CD4-positive, CD25-positive, alpha-beta regulatory T cell (primary cell): ENCODE data around the gene DTX3L. TPM values are rescaled to one million over a fixed set of nuclear protein-coding genes. Genes with fewer than 3 reads are reported as not detected.

Experiments used
- ATAC-seq, 2 donors: fragments of 150-1000 bp; cut with Tn5 transposase; one replicate each; pipeline ENCODE4 v1.10.0; 2021; ENCODE audit warnings: low read depth in 2 of 2, moderate number of reproducible peaks in 2 of 2, moderate library complexity in 1 of 2
- DNase-seq, 3 donors: peaks; one replicate each; pipeline versions ENCODE4 v3.0.0 to v3.0.0-alpha.2; 2012 to 2022; ENCODE audit warnings: mixed read lengths in 1 of 3
- H3K27ac ChIP-seq: one replicate; pipeline ENCODE4 v1.7.0; 2013; ENCODE audit warnings: mild to moderate bottlenecking, low read length; ENCODE audit not compliant: insufficient read depth, poor library complexity, severe bottlenecking
- H3K27me3 ChIP-seq: one replicate; pipeline ENCODE4 v1.7.0; 2013; ENCODE audit warnings: low read length; ENCODE audit not compliant: control insufficient read depth, insufficient read depth
- H3K36me3 ChIP-seq: one replicate; pipeline ENCODE4 v1.7.0; 2013; ENCODE audit warnings: mild to moderate bottlenecking, low read length, moderate library complexity; ENCODE audit not compliant: control insufficient read depth, insufficient read depth
- H3K4me1 ChIP-seq: 2 replicates; pipeline ENCODE4 v1.7.0; 2013; ENCODE audit warnings: mild to moderate bottlenecking, low read length; ENCODE audit not compliant: insufficient read depth, control insufficient read depth, poor library complexity, severe bottlenecking
- H3K4me3 ChIP-seq: one replicate; pipeline ENCODE4 v1.7.0; 2013; ENCODE audit warnings: low read depth, mild to moderate bottlenecking, low read length, moderate library complexity
- H3K9me3 ChIP-seq, 2 experiments: 1 replicate in 1 of 2; 2 replicates in 1 of 2; pipeline ENCODE4 v1.7.0; 2013; ENCODE audit warnings: low read length in 2 of 2, mild to moderate bottlenecking in 1 of 2, moderate library complexity in 1 of 2; ENCODE audit not compliant: control insufficient read depth in 2 of 2
- H3K27ac Mint-ChIP-seq, 3 donors: one replicate each; pipeline ENCODE4 v1.8.0; 2020 to 2022; ENCODE audit warnings: mild to moderate bottlenecking in 3 of 3, mixed read lengths in 3 of 3, moderate library complexity in 2 of 3
- H3K27me3 Mint-ChIP-seq: one replicate; pipeline ENCODE4 v1.8.0; 2022; ENCODE audit warnings: mild to moderate bottlenecking, mixed read lengths
- H3K36me3 Mint-ChIP-seq: one replicate; pipeline ENCODE4 v1.8.0; 2020; ENCODE audit warnings: mixed read lengths
- H3K4me1 Mint-ChIP-seq, 4 donors: one replicate each; pipeline ENCODE4 v1.8.0; 2020 to 2022; ENCODE audit warnings: mixed read lengths in 4 of 4, mild to moderate bottlenecking in 1 of 4
- H3K4me3 Mint-ChIP-seq, 4 donors: one replicate each; pipeline ENCODE4 v1.8.0; 2020 to 2022; ENCODE audit warnings: mild to moderate bottlenecking in 4 of 4, mixed read lengths in 4 of 4, moderate library complexity in 3 of 4
- H3K9me3 Mint-ChIP-seq, 7 donors: one replicate each; pipeline ENCODE4 v1.8.0; 2020 to 2022; ENCODE audit warnings: mixed read lengths in 7 of 7, mild to moderate bottlenecking in 3 of 7, moderate library complexity in 2 of 7
- polyA plus RNA-seq, 4 donors: library from polyadenylated mRNA; unstranded; fragments of 300-500 nt; fragmentation: Illumina TruSeq; gene quantifications; one replicate each; pipeline ENCODE4 v1.2.3, GENCODE V29; 2021
- total RNA-seq: library from RNA; stranded (reverse); gene quantifications from one replicate; pipeline ENCODE4 v1.2.3, GENCODE V29; 2022

The DTX3L gene
- total and polyA plus RNA-seq, 5 donors from 2014 or later: 25.9 to 48.0 (median 29.7) TPM

DNA sequence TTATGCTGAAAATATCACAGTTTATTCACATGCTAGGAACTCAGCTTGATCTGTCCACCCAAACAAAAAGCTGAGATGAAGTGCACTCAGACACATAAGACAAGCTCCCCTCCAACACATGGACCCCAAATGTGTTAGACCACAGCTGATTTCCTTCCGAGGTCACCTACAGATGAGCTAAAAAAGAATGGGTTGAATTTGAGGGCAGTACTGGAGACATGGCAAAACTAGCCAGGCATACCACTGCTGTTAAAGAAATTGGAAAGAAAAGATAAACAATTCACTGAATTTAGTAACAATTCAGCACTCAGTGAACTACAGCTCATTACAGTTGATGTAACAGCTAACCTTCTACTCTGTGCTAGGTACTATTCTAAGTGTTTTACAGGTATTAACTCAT lies 15.5 kb upstream of the DTX3L start:
- no peaks in the 10 kb centered on the region for H3K9me3 Mint-ChIP-seq

DNA sequence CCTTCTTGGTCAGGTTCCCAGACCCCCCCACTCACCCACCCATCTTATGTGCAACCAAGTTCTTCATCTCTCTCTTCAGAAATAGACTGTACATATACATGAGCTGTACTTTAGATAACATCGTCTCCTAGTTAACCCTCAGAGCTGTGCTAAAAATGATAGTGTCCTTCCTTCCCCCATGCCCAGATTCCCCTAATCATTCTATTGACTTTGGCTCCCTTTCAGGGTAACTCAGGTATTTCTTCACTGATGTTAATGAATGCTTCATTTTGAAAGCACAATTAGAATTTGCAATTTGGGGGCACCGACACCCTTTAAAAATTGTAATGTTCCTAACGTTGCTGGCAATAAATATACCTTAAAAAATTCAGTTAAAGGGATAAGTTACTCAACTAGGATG lies 11.0 kb upstream of the DTX3L start:
- no peaks in the 10 kb centered on the region for H3K9me3 Mint-ChIP-seq
- H3K4me3 Mint-ChIP-seq: no peak overlapping the region
- Histone ChIP-seq H3K4me3 (no peak overlapping the region), H3K27me3 (no peaks in the 10 kb centered on the region), H3K4me1 (no peaks in the 10 kb centered on the region), H3K36me3 (peaks cover 93% of the 10 kb centered on the region), H3K27ac (no peak overlapping the region), H3K9me3 (no peaks in the 10 kb centered on the region)
- H3K27ac Mint-ChIP-seq: no peak overlapping the region
- peaks cover 11 to 27% (median 21%) of the 10 kb centered on the region in 4 donors for H3K4me1 Mint-ChIP-seq
- H3K27me3 Mint-ChIP-seq: no peaks in the 10 kb centered on the region
- DNase-seq (no peak), ATAC-seq (no peak)
- peaks cover 71% of the 10 kb centered on the region for H3K36me3 Mint-ChIP-seq

More for the DNA sequence above, 15.5 kb upstream of the DTX3L start:
- no peaks in the 10 kb centered on the region for H3K4me1 ChIP-seq
- ATAC-seq (no peak), DNase-seq (no peak)
- H3K4me3 ChIP-seq: no peak overlapping the region
- H3K36me3 ChIP-seq: peaks cover 83% of the 10 kb centered on the region
- no peaks in the 10 kb centered on the region for H3K27me3 Mint-ChIP-seq
- peaks cover 60% of the 10 kb centered on the region for H3K36me3 Mint-ChIP-seq
- H3K9me3 ChIP-seq: no peaks in the 10 kb centered on the region
- H3K27me3 ChIP-seq: no peaks in the 10 kb centered on the region
- no peak overlapping the region for H3K27ac ChIP-seq
- H3K27ac Mint-ChIP-seq: no peak overlapping the region
- H3K4me3 Mint-ChIP-seq: no peak overlapping the region
- H3K4me1 Mint-ChIP-seq: peaks cover 6 to 25% (median 14%) of the 10 kb centered on the region in 4 donors

DNA sequence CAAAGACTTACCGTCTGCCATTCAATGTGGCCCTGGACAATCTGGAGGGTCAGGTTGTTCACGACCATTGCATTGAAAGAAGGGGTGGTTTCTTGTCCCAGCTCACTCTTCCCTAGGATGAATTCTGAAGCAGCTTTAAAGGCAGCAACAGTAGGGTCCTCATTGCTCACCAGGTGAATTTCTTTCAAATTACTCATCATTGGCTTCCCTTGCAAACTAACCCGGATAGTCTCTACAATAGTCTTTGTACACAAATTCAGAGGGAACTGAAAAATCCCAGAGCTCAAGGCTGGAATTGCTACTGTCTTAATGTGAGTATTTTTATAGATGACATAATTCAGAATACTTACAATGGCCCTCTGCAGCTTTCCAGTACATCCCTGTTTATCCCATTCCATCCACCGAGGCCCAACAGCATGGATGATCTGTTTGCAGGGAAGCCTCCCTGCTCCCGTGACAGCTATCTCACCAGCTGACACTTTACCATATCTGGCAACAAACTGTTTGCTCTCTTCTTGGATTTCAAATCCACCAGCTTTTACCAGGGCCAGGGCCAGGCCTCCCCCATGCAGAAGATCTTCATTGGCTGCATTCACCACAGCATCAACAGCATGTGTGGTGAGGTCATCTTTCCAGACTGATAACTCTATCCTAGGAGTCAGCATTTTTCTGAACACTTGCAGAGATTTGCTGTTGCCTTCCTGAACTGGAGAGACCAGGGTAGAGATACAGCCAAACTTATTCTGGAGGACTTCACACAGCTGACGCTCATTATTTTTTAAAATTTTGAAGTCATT lies 8.7 kb upstream of the DTX3L start:
- Histone ChIP-seq H3K4me1 (no peaks in the 10 kb centered on the region), H3K4me3 (no peak overlapping the region), H3K36me3 (peaks cover 85% of the 10 kb centered on the region), H3K27ac (no peak overlapping the region), H3K9me3 (no peaks in the 10 kb centered on the region), H3K27me3 (no peaks in the 10 kb centered on the region)
- H3K27me3 Mint-ChIP-seq: no peaks in the 10 kb centered on the region
- ATAC-seq (no peak), DNase-seq (no peak)
- H3K4me1 Mint-ChIP-seq: peaks cover 6 to 34% (median 25%) of the 10 kb centered on the region in 4 donors
- H3K4me3 Mint-ChIP-seq: no peak overlapping the region
- H3K27ac Mint-ChIP-seq: no peak overlapping the region
- peaks cover 66% of the 10 kb centered on the region for H3K36me3 Mint-ChIP-seq
- no peaks in the 10 kb centered on the region for H3K9me3 Mint-ChIP-seq

DNA sequence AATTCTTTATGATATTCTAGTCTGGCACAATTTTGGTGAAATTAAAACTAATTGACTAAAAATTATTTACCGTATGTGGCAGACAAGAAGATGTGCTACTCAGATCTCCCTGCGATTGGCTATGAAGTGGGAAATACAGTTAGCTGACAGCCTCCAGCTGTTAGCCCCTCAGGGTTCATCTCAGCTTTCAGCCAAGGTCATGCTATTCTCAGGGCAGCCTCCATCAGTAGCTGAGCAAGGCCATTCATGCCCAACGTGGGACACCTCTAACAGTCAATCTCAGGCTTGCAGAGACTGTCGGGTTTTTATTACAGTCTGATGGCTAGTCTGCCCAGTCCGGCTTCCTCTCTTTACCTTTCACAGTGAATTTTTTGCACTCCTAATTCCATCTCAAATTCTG lies 6.8 kb upstream of the DTX3L start:
- H3K9me3 Mint-ChIP-seq: no peaks in the 10 kb centered on the region
- Histone ChIP-seq H3K36me3 (peaks cover 72% of the 10 kb centered on the region), H3K9me3 (no peaks in the 10 kb centered on the region), H3K4me3 (no peak overlapping the region), H3K27me3 (no peaks in the 10 kb centered on the region), H3K27ac (no peak overlapping the region), H3K4me1 (peaks cover 14% of the 10 kb centered on the region)
- no peak overlapping the region for H3K27ac Mint-ChIP-seq
- DNase-seq (no peak), ATAC-seq (no peak)
- no peaks in the 10 kb centered on the region for H3K27me3 Mint-ChIP-seq
- H3K36me3 Mint-ChIP-seq: peaks cover 56% of the 10 kb centered on the region
- no peak overlapping the region for H3K4me3 Mint-ChIP-seq
- peaks cover 12 to 50% (median 37%) of the 10 kb centered on the region in 4 donors for H3K4me1 Mint-ChIP-seq

DNA sequence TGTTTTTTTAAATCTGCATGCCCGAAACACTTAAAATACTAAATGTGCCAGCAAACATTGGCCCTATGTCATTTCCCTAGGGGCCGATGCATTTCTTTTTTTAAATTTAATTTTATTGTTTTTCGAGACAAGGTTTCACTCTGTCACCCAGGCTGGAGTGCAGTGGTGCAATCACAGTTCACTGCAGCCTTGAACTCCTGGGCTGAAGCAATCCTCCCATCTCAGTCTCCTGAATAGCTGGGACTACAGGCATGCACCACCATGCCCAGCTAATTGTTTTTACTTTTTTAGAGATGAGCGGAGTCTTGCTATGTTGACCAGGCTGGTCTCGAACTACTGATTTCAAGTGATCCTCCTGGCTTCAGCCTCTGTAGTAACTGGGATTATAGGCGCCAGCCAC lies 5.5 kb upstream of the DTX3L start:
- Mint-ChIP-seq H3K27me3 (no peaks in the 10 kb centered on the region), H3K36me3 (peaks cover 45% of the 10 kb centered on the region), H3K4me3 (peak overlapping the region in 1 of 4 donors; percentile 53), H3K27ac (no peak overlapping the region), H3K9me3 (no peaks in the 10 kb centered on the region), H3K4me1 (peaks cover 14 to 54% (median 43%) of the 10 kb centered on the region in 4 donors)
- no peak overlapping the region for H3K27ac ChIP-seq
- ATAC-seq (no peak), DNase-seq (no peak)
- peaks cover 59% of the 10 kb centered on the region for H3K36me3 ChIP-seq
- H3K4me1 ChIP-seq: peaks cover 25% of the 10 kb centered on the region
- H3K9me3 ChIP-seq: no peaks in the 10 kb centered on the region
- H3K4me3 ChIP-seq: no peak overlapping the region
- H3K27me3 ChIP-seq: no peaks in the 10 kb centered on the region

DNA sequence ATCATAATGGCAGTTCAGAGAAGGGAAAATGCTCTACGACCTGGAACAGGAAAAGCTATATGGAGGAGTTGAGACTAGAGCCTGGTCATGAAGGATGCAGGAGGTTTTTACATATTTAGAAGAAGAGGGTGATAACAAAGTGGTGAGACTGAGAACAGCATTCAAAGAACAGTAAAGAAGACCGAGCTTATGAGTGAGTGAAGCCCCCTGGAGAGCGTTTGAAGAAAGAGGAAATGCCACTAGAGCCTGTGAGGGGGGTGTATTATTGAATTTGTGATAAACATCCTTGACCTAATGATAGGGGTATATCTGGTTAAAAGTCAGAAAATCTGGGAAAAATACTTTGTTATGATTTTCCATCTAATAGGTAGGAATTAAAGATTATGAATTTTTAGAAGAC lies 4.2 kb upstream of the DTX3L start:
- peaks cover 32% of the 10 kb centered on the region for H3K4me1 ChIP-seq
- H3K27me3 ChIP-seq: no peaks in the 10 kb centered on the region
- Mint-ChIP-seq H3K27ac (peak overlapping the region; percentile 5 to 73 (median 38)), H3K4me3 (peak overlapping the region in 2 of 4 donors; percentile 35 to 40), H3K36me3 (peaks cover 41% of the 10 kb centered on the region), H3K9me3 (no peaks in the 10 kb centered on the region), H3K27me3 (no peaks in the 10 kb centered on the region), H3K4me1 (peaks cover 17 to 56% (median 42%) of the 10 kb centered on the region in 4 donors)
- no peak overlapping the region for H3K27ac ChIP-seq
- ATAC-seq (no peak), DNase-seq (no peak)
- H3K36me3 ChIP-seq: peaks cover 47% of the 10 kb centered on the region
- H3K4me3 ChIP-seq: no peak overlapping the region
- no peaks in the 10 kb centered on the region for H3K9me3 ChIP-seq

DNA sequence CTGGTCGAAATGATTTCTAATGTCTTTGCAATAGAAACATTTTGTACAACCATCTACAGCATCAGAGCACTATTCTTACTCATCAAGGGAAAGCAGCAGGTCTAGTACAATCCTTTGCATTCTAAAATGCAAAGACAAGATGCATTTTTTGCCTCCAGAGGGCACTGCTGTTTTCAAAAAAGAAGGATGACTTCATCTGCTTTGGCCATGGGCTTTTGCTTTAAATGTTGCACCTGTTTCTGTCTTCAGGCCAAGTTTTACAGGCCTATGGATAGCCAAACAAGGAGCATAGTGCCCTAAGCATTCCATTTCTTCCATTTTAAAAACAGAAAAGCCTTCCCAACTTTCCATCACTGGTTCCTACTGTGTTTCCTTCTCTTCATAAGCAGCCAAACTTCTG lies 3.5 kb upstream of the DTX3L start:
- Mint-ChIP-seq H3K4me3 (peak overlapping the region; percentile 5 to 76 (median 36)), H3K4me1 (peaks cover 17 to 59% (median 42%) of the 10 kb centered on the region in 4 donors), H3K27ac (peak overlapping the region in 2 of 3 donors; percentile 70 to 73), H3K9me3 (no peaks in the 10 kb centered on the region), H3K36me3 (peaks cover 33% of the 10 kb centered on the region), H3K27me3 (no peaks in the 10 kb centered on the region)
- Histone ChIP-seq H3K27me3 (no peaks in the 10 kb centered on the region), H3K4me3 (no peak overlapping the region), H3K27ac (no peak overlapping the region), H3K36me3 (peaks cover 40% of the 10 kb centered on the region), H3K4me1 (peaks cover 40% of the 10 kb centered on the region), H3K9me3 (no peaks in the 10 kb centered on the region)
- peak; percentile 29 to 32 for ATAC-seq
- DNase-seq: peak; percentile 28 to 85 (median 67)
